ENCODE measurements around the gene UNC13C.
"Not testable (repeated sequence)": the region's sequence is repeated elsewhere in the genome, so short reads cannot be mapped to it uniquely, and the experiment has no call there.

UNC13C gene

GRCh38 chr15:53978253-53978906, at the start of gene UNC13C:
TSS of gene UNC13C (plus strand) at chr15:53978441. CDS start at chr15:54012904, 34,463 bp downstream.
- no peaks in the 10 kb centered on the region for H3K36me3 ChIP-seq (ENCODE audit: insufficient read depth, low read length)
- peaks cover 23% of the 10 kb centered on the region for H3K27me3 ChIP-seq (ENCODE audit: insufficient read depth, low read length)
- H3K4me1 ChIP-seq (ENCODE audit: insufficient read depth, low read length) = no peaks in the 10 kb centered on the region
- no peaks in the 10 kb centered on the region for H3K9me3 ChIP-seq (ENCODE audit: low read length)
- H2AFZ ChIP-seq (ENCODE audit: low read depth, low read length) = peak within 1 kb of the TSS; percentile 32
- H3K4me3 ChIP-seq (ENCODE audit: low read length) = no peak within 1 kb of the TSS

- Histone ChIP-seq H3K27me3 (ENCODE audit: insufficient read depth, low read length) (no peaks in the 10 kb centered on the region), H3K4me1 (ENCODE audit: insufficient read depth, low read length) (no peaks in the 10 kb centered on the region), H3K4me3 (ENCODE audit: low read length) (no peak overlapping the region), H2AFZ (ENCODE audit: low read depth, low read length) (no peak overlapping the region), H3K9me3 (ENCODE audit: low read length) (no peaks in the 10 kb centered on the region), H3K36me3 (ENCODE audit: insufficient read depth, low read length) (no peaks in the 10 kb centered on the region)
Observed at GRCh38 chr15:53936137-53936536, 42.1 kb upstream of the UNC13C start.

GRCh38 chr15:53937632-53938031, 40.6 kb upstream of the UNC13C start:
- not testable (repeated sequence) for H3K9me3 ChIP-seq (ENCODE audit: low read length); H3K27me3 ChIP-seq (ENCODE audit: insufficient read depth, low read length); H3K36me3 ChIP-seq (ENCODE audit: insufficient read depth, low read length); H3K4me3 ChIP-seq (ENCODE audit: low read length); H2AFZ ChIP-seq (ENCODE audit: low read depth, low read length); H3K4me1 ChIP-seq (ENCODE audit: insufficient read depth, low read length)

- H3K4me1 ChIP-seq (ENCODE audit: insufficient read depth, low read length) = no peaks in the 10 kb centered on the region
- H3K36me3 ChIP-seq (ENCODE audit: insufficient read depth, low read length) = no peaks in the 10 kb centered on the region
- H3K27me3 ChIP-seq (ENCODE audit: insufficient read depth, low read length) = no peaks in the 10 kb centered on the region
- no peak overlapping the region for H2AFZ ChIP-seq (ENCODE audit: low read depth, low read length)
- no peak overlapping the region for H3K4me3 ChIP-seq (ENCODE audit: low read length)
- no peaks in the 10 kb centered on the region for H3K9me3 ChIP-seq (ENCODE audit: low read length)
Observed at GRCh38 chr15:53950572-53950971, 27.7 kb upstream of the UNC13C start.

GRCh38 chr15:53955396-53955795, 22.8 kb upstream of the UNC13C start:
- peaks cover 2% of the 10 kb centered on the region for H3K27me3 ChIP-seq (ENCODE audit: insufficient read depth, low read length)
- H2AFZ ChIP-seq (ENCODE audit: low read depth, low read length) = no peak overlapping the region
- no peak overlapping the region for H3K4me3 ChIP-seq (ENCODE audit: low read length)
- no peaks in the 10 kb centered on the region for H3K4me1 ChIP-seq (ENCODE audit: insufficient read depth, low read length)
- H3K9me3 ChIP-seq (ENCODE audit: low read length) = no peaks in the 10 kb centered on the region
- no peaks in the 10 kb centered on the region for H3K36me3 ChIP-seq (ENCODE audit: insufficient read depth, low read length)

- Histone ChIP-seq H3K36me3 (ENCODE audit: insufficient read depth, low read length) (no peaks in the 10 kb centered on the region), H3K27me3 (ENCODE audit: insufficient read depth, low read length) (peaks cover 2% of the 10 kb centered on the region), H3K4me1 (ENCODE audit: insufficient read depth, low read length) (no peaks in the 10 kb centered on the region), H3K4me3 (ENCODE audit: low read length) (no peak overlapping the region), H2AFZ (ENCODE audit: low read depth, low read length) (no peak overlapping the region), H3K9me3 (ENCODE audit: low read length) (no peaks in the 10 kb centered on the region)
Observed at GRCh38 chr15:53962646-53963561, 15.3 kb upstream of the UNC13C start.

GRCh38 chr15:53963801-53964200, 14.4 kb upstream of the UNC13C start:
- Histone ChIP-seq H3K9me3 (ENCODE audit: low read length) (no peaks in the 10 kb centered on the region), H3K27me3 (ENCODE audit: insufficient read depth, low read length) (peaks cover 2% of the 10 kb centered on the region), H3K4me3 (ENCODE audit: low read length) (no peak overlapping the region)

GRCh38 chr15:53974121-53974520, 4.1 kb upstream of the UNC13C start:
- H3K27me3 ChIP-seq (ENCODE audit: insufficient read depth, low read length) = peaks cover 19% of the 10 kb centered on the region

More at GRCh38 chr15:53963801-53964200, 14.4 kb upstream of the UNC13C start:
- Histone ChIP-seq H3K4me1 (ENCODE audit: insufficient read depth, low read length) (no peaks in the 10 kb centered on the region), H2AFZ (ENCODE audit: low read depth, low read length) (no peak overlapping the region), H3K36me3 (ENCODE audit: insufficient read depth, low read length) (no peaks in the 10 kb centered on the region)

GRCh38 chr15:53974813-53975212, 3.4 kb upstream of the UNC13C start:
- Histone ChIP-seq H2AFZ (ENCODE audit: low read depth, low read length) (no peak overlapping the region), H3K4me1 (ENCODE audit: insufficient read depth, low read length) (no peaks in the 10 kb centered on the region), H3K36me3 (ENCODE audit: insufficient read depth, low read length) (no peaks in the 10 kb centered on the region)

More at GRCh38 chr15:53974121-53974520, 4.1 kb upstream of the UNC13C start:
- H3K36me3 ChIP-seq (ENCODE audit: insufficient read depth, low read length) = no peaks in the 10 kb centered on the region
- H2AFZ ChIP-seq (ENCODE audit: low read depth, low read length) = no peak overlapping the region
- no peaks in the 10 kb centered on the region for H3K9me3 ChIP-seq (ENCODE audit: low read length)
- no peak overlapping the region for H3K4me3 ChIP-seq (ENCODE audit: low read length)
- no peaks in the 10 kb centered on the region for H3K4me1 ChIP-seq (ENCODE audit: insufficient read depth, low read length)

GRCh38 chr15:53976844-53977392, 1.3 kb upstream of the UNC13C start:
- H3K36me3 ChIP-seq (ENCODE audit: insufficient read depth, low read length) = no peaks in the 10 kb centered on the region
- no peaks in the 10 kb centered on the region for H3K4me1 ChIP-seq (ENCODE audit: insufficient read depth, low read length)
- H2AFZ ChIP-seq (ENCODE audit: low read depth, low read length) = no peak overlapping the region
- no peaks in the 10 kb centered on the region for H3K9me3 ChIP-seq (ENCODE audit: low read length)
- peaks cover 23% of the 10 kb centered on the region for H3K27me3 ChIP-seq (ENCODE audit: insufficient read depth, low read length)
- H3K4me3 ChIP-seq (ENCODE audit: low read length) = no peak overlapping the region

More at GRCh38 chr15:53974813-53975212, 3.4 kb upstream of the UNC13C start:
- Histone ChIP-seq H3K4me3 (ENCODE audit: low read length) (no peak overlapping the region), H3K9me3 (ENCODE audit: low read length) (no peaks in the 10 kb centered on the region), H3K27me3 (ENCODE audit: insufficient read depth, low read length) (peaks cover 23% of the 10 kb centered on the region)

- Histone ChIP-seq H3K27me3 (ENCODE audit: insufficient read depth, low read length) (peaks cover 23% of the 10 kb centered on the region), H3K36me3 (ENCODE audit: insufficient read depth, low read length) (no peaks in the 10 kb centered on the region), H2AFZ (ENCODE audit: low read depth, low read length) (no peak overlapping the region), H3K4me3 (ENCODE audit: low read length) (no peak overlapping the region), H3K4me1 (ENCODE audit: insufficient read depth, low read length) (no peaks in the 10 kb centered on the region), H3K9me3 (ENCODE audit: low read length) (no peaks in the 10 kb centered on the region)
Observed at GRCh38 chr15:53979051-53979788, 979 bp downstream of the UNC13C start.

GRCh38 chr15:53980021-53980420, 1.8 kb downstream of the UNC13C start:
- H3K36me3 ChIP-seq (ENCODE audit: insufficient read depth, low read length) = no peaks in the 10 kb centered on the region
- H3K4me1 ChIP-seq (ENCODE audit: insufficient read depth, low read length) = no peaks in the 10 kb centered on the region
- peaks cover 23% of the 10 kb centered on the region for H3K27me3 ChIP-seq (ENCODE audit: insufficient read depth, low read length)
- H3K4me3 ChIP-seq (ENCODE audit: low read length) = no peak overlapping the region
- no peak overlapping the region for H2AFZ ChIP-seq (ENCODE audit: low read depth, low read length)
- no peaks in the 10 kb centered on the region for H3K9me3 ChIP-seq (ENCODE audit: low read length)
